Fibroblast of skin of right quadriceps (primary cell): ENCODE results near the gene CAMTA1.
A peak's percentile ranks its signal among the peaks of the same experiment; 100 is the strongest.

Source experiments
- DNase-seq: peaks from one replicate; pipeline ENCODE4 v3.0.0-alpha.2; 2013

Gene CAMTA1

GRCh38 chr1:7535934-7536878, 751.0 kb downstream of the CAMTA1 start:
- no peak for DNase-seq

DNA sequence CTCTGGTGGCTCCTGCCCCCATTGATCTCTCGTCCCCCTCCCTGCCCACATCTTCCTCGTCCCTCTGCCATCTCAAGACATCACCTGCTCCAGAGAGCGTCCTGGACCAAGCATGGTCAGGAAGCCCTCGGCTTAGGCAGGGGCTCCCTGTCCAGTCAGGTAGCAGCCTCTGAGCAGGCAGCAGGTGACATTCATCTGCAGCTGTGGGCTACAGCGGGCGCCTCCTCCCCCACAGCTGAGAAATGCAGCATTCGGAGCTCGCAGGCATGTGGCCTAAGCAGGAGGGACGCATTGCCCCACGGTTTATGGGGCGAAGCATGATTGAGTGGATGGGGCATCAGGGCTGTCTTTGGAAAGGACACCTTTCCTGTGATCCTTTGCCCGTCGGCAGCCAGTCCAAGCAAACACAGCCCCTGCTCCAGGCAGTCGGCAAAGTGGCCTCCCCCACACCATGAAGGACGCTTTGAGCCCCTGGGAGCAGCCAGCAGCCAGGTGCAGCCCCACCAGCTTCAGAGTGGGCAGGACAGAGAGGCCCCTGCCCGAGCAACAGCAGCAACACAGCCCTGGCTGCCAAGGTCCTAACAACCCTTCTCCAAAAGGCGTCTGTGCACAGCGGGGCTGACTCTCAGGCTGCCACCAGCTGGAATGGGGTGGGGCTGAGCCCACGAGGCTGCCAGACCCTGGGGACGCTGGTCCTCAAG, 751.8 kb downstream of the CAMTA1 start:
- DNase-seq = no peak

- DNase-seq = peak; percentile 67
Measured at GRCh38 chr1:7538033-7538432, 752.8 kb downstream of the CAMTA1 start.

DNA sequence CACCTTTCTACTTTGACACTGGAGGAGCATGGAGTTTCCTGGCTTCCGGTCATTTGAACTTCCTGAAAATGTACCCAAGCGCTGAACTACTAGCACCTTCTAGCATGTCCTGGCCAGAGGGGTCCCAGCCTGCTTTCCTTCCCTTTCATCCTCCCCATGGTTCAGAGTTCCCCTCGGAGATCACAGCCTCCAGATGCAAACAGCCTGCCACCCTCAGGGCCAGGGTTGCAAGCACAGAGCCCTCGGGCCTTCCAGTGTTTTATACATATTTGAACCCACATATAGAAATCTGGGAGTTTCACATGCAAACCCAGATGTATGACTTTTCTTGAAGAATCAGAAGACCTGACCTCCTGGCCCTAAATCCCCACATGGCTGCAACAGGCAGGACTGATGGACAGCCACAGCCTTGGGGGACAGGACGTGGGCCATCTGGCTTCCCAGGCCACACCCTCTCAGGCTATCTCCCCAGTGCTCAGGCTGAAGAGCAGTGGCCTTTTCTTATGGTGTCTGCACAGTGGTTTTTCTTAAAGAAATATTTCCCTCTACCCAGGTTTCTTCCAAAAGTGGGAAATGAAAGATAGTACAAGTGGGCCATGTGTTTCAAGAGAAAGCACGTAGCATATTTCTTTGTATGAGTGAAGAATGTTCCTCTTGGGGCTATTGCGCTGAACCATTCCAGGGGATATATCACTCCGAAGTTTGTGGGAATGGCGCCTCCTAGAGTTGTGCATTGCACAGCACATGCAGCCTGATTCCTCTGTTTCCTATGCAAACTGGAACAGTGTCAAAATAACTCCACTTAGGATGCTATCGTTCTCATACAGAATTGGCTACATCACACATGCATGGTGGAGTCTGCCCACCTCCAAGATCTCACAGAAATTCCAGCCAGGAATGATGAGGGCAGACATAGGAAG, 753.9 kb downstream of the CAMTA1 start:
- no peak for DNase-seq

- no peak for DNase-seq
Measured at GRCh38 chr1:7539769-7540175, 754.5 kb downstream of the CAMTA1 start.

- DNase-seq = no peak
Measured at GRCh38 chr1:7540816-7541215, 755.6 kb downstream of the CAMTA1 start.

GRCh38 chr1:7541629-7542028, 756.4 kb downstream of the CAMTA1 start:
- no peak for DNase-seq

DNA sequence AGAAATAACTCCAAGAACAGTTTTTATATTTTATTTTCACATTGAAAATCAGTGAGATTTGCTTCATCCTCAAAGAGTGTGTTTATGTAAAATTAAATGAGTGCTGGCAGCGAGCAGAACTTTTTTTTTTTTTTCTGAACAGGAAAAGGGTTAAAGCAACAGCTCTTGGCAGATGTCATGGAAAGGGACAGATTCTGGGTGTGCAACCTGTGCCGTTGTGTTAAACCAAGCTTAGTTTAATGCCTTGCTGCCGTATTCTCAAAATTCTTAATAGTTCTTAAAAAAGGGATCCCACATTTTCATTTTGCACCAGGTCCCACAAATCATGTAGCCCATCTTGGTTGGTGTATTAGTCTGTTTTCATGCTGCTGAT, 758.5 kb downstream of the CAMTA1 start:
- DNase-seq = no peak

GRCh38 chr1:7549277-7550161, 764.3 kb downstream of the CAMTA1 start:
- peak; percentile 82 for DNase-seq

GRCh38 chr1:7550261-7550865, 765.1 kb downstream of the CAMTA1 start:
- DNase-seq = no peak

- DNase-seq = no peak
Measured at GRCh38 chr1:7550981-7551380, 765.7 kb downstream of the CAMTA1 start.

DNA sequence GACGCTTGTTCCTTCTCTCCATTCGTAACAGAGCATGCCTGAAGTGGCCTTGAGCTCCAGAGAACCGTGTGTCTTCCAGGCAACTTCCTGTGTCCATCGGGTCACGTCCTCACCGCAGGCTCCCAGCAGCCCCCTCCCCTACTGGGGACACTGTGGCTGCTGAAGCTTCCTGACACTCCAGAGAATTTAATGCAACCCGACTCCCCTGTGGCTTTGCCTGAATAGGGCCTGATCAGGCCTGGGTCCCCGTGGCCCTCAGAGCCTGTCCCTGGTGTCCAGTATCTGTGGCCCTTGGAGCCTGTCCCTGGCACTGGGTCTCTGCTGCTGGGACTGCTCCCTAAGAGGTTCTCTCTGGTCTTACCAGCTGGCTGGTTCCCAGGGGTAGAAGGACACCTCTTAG, 766.2 kb downstream of the CAMTA1 start:
- no peak for DNase-seq

- DNase-seq = no peak
Measured at GRCh38 chr1:7552402-7552801, 767.1 kb downstream of the CAMTA1 start.

- no peak for DNase-seq
Measured at GRCh38 chr1:7553042-7553690, 767.9 kb downstream of the CAMTA1 start.

DNA sequence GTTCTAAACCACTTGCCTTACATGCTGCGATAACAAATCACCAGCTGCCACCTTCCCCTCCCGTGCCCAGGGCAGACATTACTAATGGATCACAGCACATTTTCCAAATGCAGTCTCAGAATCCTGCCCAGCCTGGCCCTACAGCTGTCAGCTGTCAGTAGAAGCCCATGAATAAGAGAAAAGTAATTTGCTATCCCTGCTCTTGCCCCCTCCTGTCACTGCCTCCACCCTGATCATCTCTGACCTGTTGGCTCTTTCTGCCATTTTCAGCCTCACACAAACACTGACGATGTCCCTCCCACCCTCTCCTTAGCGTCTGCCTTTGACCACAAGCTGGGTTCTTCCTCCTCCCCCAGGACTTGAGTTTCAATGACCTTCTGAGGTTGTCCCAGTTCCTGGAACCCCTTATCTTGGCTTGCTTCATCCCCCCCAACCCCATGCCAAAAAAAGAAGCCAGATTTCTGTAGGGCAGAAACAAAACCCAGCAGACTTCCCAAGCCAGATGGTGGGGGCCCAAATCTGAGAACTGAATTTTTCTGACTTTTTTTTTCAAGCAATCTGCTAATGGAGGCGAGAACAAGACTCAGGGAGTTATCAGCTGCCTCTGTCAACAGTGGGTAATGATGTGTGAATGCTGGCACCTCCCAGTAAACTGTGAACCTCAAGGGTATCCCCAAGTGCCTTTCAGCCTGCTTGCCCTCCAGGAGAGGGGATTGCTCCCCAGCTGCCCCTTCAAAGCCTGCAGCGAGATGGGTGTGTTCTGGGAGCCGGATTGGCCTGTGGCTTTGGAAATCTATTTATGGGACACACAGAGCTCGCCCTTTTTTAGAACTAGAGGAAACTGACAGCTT, 769.4 kb downstream of the CAMTA1 start:
- DNase-seq = no peak

DNA sequence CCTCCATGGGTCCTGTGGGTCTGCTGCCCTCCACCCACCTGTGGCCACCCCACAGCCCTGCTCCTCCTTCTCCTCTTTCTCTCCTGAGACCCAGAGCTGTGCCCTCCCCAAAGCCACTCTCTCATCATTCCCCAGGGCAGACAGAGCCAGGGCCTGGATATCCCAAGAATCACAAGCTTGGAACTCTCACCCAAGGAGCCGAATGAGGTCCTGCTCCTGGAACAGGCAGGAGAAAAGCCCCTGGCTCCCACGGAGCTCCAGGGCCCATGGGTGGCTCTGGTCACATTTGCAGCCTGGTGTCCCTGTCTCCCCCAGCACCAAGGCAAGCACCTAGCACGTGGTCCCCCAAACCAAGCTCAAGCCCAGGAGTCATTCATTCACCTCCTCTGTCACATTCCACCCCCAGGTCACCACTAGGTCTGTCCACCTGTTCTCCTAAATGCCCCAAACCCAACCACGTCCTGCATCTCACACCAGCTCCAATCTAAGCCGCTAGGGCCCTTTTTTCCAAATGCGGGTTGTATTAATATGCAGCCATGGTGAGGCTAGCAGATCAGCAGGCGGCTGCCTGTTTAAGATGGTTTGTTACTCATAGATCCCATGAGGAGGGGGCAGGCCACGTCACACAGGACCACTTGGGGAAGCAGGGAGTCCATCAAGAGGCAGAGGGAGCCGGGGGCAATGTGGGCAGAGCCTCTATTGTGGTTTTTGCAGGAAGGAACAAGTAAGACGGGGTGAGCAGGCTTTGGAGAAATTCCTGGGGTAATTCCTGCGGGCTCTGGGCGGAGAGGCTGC, 770.3 kb downstream of the CAMTA1 start:
- no peak for DNase-seq

- DNase-seq = no peak
Measured at GRCh38 chr1:7557301-7557891, 772.1 kb downstream of the CAMTA1 start.

DNA sequence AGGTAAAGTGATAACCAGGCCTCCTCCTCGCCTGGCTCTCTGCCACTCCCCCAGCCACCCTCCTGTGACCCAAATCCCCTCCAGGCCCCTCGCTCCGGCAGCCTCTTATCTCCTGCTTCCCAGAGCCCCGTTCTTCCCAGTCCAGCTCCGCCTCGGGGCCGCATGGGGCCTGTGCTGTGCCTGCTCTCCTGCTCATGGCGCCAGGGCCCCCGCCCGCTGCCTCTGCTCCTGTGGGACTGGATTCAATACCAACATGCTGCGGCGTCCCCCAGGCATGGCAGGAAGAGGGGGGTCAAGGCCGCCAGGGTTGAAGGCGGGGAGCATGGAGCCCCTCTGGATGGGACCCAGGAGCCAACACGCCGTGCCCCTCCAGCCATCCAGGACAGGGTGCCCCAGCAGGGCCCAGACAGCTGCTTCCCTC, 772.8 kb downstream of the CAMTA1 start:
- DNase-seq = no peak

GRCh38 chr1:7558481-7558880, 773.2 kb downstream of the CAMTA1 start:
- no peak for DNase-seq
